HG03045 (cell line): ENCODE measurements around the gene PGLYRP3.
"Not testable (repeated sequence)": the region's sequence is repeated elsewhere in the genome, so short reads cannot be mapped to it uniquely, and the experiment has no call there.

ENCODE experiments used
- ATAC-seq: cut with Tn5 transposase; IDR thresholded peaks from one replicate; pipeline ENCODE4 v1.9.1; 2021; ENCODE audit warnings: mild to moderate bottlenecking, moderate library complexity; ENCODE audit not compliant: unreplicated experiment

Gene PGLYRP3

GRCh38 chr1:153349363-153350320 lies 36.9 kb upstream of the PGLYRP3 start:
- no peak for ATAC-seq

DNA sequence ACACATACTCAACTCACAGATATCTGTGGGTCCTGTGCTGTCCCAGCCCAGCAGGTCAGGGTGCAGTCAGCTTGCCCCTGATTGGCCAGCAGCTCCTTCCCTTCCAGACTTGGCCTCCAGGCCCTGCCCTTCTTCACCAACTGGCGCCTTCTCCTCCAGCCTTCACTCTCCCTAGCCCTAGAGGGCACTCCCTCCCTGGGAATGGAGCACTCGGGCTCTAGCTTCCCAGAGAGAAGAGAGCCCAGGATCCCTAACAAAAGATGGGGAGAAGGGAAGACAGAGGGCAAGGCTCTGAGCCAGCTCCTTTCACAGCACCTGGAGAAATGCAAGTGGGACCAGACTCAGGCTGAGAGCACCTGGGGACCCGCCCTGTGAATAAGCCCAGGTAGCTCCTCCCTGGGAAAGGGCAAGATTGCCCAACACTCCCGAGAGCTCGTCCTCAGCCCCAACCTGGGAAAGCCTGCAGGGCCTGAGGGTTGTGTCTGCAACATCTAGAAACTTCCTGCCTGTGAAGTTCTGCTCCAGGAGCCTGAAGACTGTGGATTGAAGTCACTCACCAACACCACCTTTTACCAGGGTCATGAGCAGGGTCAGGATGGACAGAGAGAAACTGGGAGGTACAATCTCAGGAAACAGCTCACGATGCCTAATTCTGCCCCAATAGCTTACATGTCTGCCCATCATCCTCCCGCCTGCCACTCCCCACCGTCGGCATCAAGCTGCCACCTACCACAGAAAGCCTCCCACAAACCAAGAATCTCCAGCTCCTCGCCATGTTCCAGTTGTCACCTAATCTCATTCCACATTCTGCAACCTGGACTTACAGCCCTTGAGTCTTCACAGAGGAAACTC lies 36.0 kb upstream of the PGLYRP3 start, which contains the start of gene PGLYRP4:
Gene PGLYRP4, minus strand, starts transcription at position 331 of the 852 bp plus-strand sequence. CDS start 909 bp downstream, outside the sequence.
- no peak for ATAC-seq

GRCh38 chr1:153347856-153348255 lies 35.1 kb upstream of the PGLYRP3 start:
- no peak for ATAC-seq

GRCh38 chr1:153347049-153347448 lies 34.3 kb upstream of the PGLYRP3 start:
- not testable (repeated sequence) for ATAC-seq

GRCh38 chr1:153346077-153346723 lies 33.4 kb upstream of the PGLYRP3 start:
- ATAC-seq: no peak

DNA sequence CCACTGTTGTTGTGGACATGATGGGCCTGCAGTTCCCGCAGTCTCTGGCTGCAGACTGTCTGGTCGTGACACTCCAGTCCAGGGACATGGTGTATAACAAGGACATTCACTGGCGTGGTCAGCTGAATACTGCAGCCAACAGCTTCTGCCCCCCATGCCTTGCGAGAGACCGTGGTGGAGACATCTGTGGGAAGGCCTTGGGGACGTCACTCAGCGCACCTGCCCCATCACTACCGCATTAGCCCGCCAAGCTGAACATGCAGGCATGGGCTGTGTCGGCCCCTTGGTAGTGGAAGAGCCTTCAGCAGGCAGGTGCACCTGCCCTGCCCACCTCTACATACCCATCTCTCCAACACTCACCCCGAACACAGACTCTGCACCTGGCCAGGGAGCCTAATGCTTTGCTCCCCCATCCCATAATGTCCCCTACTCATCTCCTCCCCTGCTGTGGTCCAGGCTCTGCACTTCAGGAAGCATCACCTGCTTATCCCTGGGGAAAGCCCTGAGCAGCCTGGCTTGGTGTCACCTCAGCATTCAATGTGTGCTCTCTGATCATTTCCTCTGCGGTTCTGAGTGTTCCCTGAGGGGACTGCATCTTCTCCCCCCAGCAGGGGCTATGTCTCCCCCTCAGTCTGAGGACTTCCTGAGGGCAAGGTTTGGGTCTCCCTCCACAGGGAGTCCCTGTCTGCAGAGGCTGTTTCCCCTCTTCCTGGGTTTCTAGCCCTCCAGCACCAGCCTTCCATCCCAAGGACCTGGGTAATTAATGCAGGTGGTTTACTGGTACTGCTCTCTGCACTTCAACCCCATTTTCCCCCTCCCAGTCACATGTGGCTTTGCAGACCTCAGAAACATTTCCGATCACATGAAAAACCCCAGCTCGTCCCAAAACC lies 32.7 kb upstream of the PGLYRP3 start:
- no peak for ATAC-seq

GRCh38 chr1:153344718-153345025 lies 31.9 kb upstream of the PGLYRP3 start:
- no peak for ATAC-seq

DNA sequence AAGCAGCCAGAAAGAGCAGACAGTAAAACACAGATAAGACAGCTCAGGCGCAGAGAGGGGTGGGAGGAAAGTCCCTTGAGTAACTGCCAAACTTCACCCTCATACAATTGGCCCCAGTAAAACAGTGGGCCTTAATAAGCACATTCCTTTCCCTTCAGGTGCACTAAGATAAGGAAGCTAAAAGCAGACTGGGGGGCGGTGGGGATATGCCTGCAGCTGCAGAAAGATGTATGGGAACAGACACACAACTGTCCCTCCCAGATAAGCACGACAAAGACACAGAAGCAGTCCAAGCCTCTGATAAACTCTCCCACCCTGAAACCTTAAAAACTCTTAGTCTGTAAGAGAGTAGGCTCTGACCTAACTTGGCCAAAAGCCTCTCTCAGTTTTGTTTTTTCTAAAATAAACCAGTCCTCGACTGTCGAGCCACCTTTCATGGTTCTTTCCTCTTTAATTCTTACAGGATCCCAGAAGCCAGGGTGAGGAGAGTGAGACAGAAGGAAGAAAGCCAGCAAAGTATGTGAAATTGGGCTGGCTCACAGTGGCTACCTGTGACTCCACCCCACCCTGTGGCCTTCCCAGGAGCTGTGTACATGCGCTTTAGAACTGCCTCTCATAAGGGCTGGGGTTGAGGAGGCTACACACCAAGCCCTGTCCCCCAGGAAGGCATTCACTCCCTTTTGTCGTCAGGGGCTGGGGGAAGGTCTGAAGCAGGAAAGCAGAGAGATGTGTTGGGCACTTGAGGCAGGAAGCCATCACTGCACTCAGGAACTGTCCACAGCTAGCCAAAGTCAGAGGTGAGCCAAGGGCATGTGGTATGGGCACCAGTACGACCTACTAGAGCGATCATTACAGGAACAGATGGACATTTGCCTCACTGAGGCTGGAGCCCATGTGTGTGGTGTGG lies 31.3 kb upstream of the PGLYRP3 start:
- ATAC-seq: no peak

DNA sequence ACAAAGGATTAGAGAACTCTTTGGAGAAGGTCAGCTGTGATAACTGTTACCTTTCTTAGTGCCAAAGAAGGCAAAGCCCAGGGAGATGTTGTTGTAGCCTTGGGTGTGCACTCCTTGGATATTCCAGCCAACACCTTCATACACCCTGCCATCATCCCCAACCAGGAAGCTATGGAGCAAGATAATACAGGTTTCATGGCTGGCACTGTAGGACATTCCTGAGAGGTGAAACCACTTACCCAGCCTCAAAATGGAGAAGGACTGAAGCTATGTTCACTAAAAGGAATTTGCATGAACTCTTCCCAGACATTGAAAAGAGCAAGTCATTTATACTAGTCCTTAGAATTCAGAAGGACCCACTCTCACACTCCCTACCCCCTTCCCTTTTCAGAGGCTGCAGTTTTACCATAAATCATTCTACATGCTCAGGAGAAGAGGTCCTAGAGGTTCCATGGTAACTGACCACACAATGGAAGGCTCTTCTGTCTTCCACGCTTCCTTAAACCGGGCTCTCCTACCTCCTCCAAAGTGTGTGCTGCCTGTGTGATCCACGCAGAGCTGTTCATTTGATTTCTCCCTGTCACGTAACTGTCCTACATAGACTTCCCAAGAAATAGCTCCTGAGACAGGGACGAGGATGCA lies 30.4 kb upstream of the PGLYRP3 start:
- ATAC-seq: no peak

DNA sequence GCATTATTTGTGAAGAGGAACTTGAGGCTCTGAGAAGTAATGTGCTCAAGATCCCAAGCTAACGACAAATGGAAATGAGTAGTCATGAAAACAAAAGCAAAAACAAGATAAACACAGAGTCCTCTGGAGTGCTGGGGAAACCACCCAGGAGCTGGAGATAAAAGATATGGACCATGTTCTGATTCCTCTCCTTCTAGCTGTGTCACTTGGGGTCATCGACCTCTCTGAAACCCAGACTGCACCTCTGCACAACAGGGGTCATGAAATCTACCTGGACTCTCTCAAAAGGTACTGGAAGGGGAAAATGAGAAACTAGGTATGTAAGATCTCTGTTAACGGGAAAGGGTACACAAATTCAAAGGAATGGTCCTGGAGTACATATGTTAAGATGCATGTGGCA lies 29.4 kb upstream of the PGLYRP3 start:
- ATAC-seq: no peak

- ATAC-seq: no peak
These were observed 28.7 kb upstream of the PGLYRP3 start for GRCh38 chr1:153341431-153341934.

- no peak for ATAC-seq
These were observed 27.6 kb upstream of the PGLYRP3 start for GRCh38 chr1:153340356-153340755.

- ATAC-seq: no peak
These were observed 27.1 kb upstream of the PGLYRP3 start for GRCh38 chr1:153339802-153340201.

- no peak for ATAC-seq
These were observed 25.5 kb upstream of the PGLYRP3 start for GRCh38 chr1:153337980-153338853.

DNA sequence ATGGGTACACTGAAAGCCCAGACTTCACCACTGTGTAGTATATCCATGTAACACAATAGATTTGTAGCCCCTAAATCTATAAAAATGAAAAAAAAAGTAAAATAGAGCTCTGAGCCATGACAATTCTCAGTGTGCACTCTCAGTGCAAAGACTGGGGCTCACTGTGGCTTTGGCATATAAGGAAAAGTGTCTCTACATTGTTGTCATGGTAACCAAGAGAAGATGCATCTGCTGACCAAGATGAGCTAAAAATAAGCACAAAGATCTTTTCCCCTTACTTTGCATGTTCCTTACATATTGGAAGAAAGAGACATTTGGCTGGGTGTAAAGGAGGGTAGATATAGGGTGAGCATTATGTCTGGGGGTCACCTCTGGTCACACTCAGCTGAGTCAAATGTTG lies 23.9 kb upstream of the PGLYRP3 start:
- ATAC-seq: no peak

DNA sequence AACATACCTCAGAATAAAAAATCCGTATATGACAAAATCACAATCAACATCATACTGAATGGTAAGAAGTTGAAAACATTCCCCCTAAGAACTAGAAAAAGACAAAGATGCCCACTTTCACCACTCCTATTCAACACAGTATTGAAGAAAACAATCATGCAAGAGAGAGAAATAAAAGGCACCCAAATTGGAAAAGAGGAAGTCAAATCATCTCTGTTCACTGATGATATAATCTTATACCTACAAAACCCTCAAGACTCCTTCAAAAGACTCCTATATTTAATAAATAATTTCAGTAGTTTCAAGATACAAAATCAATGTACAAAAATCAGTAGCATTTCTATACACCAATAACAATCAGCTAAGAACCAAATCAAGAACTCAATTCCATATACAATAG lies 21.1 kb upstream of the PGLYRP3 start:
- ATAC-seq: no peak

GRCh38 chr1:153324912-153325311 lies 12.2 kb upstream of the PGLYRP3 start:
- no peak for ATAC-seq

DNA sequence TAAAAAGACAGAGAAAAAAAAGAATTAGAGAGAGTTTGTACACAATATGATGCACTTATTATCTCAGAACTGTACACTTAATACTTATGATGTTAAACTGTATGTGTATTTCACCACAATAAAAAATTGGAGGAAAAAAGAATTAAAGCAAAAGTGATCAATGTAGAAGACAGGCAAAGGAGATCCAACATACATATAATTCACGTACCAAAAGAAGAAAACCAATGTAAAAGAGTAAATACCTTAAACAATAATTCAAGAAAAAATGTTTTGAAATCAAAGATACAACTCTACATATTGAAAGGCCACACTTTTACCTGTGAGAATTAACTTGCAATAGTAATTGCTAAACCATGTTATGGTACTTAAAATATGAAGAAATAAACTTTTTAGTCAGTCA lies 9.8 kb upstream of the PGLYRP3 start:
- ATAC-seq: no peak
